H1 (cell line): ENCODE data around the gene UBTD1. TPM values are rescaled to one million over a fixed set of nuclear protein-coding genes. Genes with fewer than 3 reads are reported as not detected.

Experiments used
- CBX5 ChIP-seq: fragments of 300-800, 300-1000 bp; sonication (generic); IDR thresholded peaks from 2 replicates; pipeline ENCODE4 v1.7.1; 2016; ENCODE audit warnings: antibody characterized with exemption, low read length, low read depth
- CTBP2 ChIP-seq: IDR thresholded peaks from 2 replicates; pipeline ENCODE4 v1.7.0; 2011; ENCODE audit warnings: borderline replicate concordance, mild to moderate bottlenecking, moderate library complexity, mixed read lengths, low read length; ENCODE audit not compliant: insufficient read depth, insufficient read length
- E2F6 ChIP-seq: IDR thresholded peaks from 2 replicates; pipeline ENCODE4 v1.6.1; 2012; ENCODE audit warnings: inconsistent platforms
- GABPA ChIP-seq: IDR thresholded peaks from 2 replicates; pipeline ENCODE4 v1.6.1; 2011; ENCODE audit warnings: mild to moderate bottlenecking, low read length, moderate library complexity, borderline replicate concordance; ENCODE audit not compliant: insufficient read depth
- RBBP5 ChIP-seq: IDR thresholded peaks from 2 replicates; pipeline ENCODE4 v1.7.1; 2012; ENCODE audit warnings: low read depth, mild to moderate bottlenecking, inconsistent platforms, low read length, moderate library complexity, borderline replicate concordance
- RNF2 ChIP-seq: fragments of 200-900, 300-1000 bp; sonication (generic); IDR thresholded peaks from 2 replicates; pipeline ENCODE4 v1.7.1; 2016; ENCODE audit warnings: borderline replicate concordance, low read depth, mild to moderate bottlenecking, antibody characterized with exemption, low read length; ENCODE audit not compliant: poor library complexity, severe bottlenecking; ENCODE audit errors: missing control alignments
- SIX5 ChIP-seq: IDR thresholded peaks from 2 replicates; pipeline ENCODE4 v1.6.1; 2011; ENCODE audit warnings: mild to moderate bottlenecking, low read depth, low read length
- SP1 ChIP-seq: IDR thresholded peaks from 2 replicates; pipeline ENCODE4 v1.6.1; 2011; ENCODE audit warnings: low read depth, low read length
- SP4 ChIP-seq: IDR thresholded peaks from 2 replicates; pipeline ENCODE4 v1.6.1; 2012; ENCODE audit warnings: low read length, inconsistent platforms
- SUZ12 ChIP-seq: fragments of 200-600 bp; sonication (generic); IDR thresholded peaks from 2 replicates; pipeline ENCODE4 v1.6.1; 2012; ENCODE audit warnings: mild to moderate bottlenecking, inconsistent platforms, low read length, moderate library complexity, mixed read lengths
- YY1 ChIP-seq: IDR thresholded peaks from 2 replicates; pipeline ENCODE4 v1.6.1; 2011; ENCODE audit warnings: low read depth, mild to moderate bottlenecking, low read length
- ZNF274 ChIP-seq: IDR thresholded peaks from 2 replicates; pipeline ENCODE4 v1.7.0; 2012; ENCODE audit warnings: low read length, borderline replicate concordance; ENCODE audit errors: extremely low read depth
- polyA plus RNA-seq, 7 experiments: library from polyadenylated mRNA; depleted of rRNA in 3 of 7; stranded (reverse) in 5 of 7; unstranded in 2 of 7; fragments of >200 nt in 5 of 7; fragments of 200-250 nt in 2 of 7; gene quantifications; 1 replicate in 5 of 7; 2 replicates in 1 of 7; 4 replicates in 1 of 7; pipeline versions ENCODE4 v1.2.1 to v1.2.3, GENCODE V29; 2011 to 2013; ENCODE audit warnings: missing spikeins in 2 of 7, mixed read lengths in 2 of 7
- total RNA-seq: library from RNA; stranded (reverse); fragmentation: NEBNext Ultra II Directional; extraction: Animal tissue kit (Norgen Biotek cat#: 25700); gene quantifications from 2 replicates; pipeline ENCODE4 v1.2.1, GENCODE V29; 2021

The UBTD1 gene
- total and polyA plus RNA-seq, 2 of the 8 experiments (the other 6 are each of a cell fraction or from before 2014, with no cell fraction given): 22.3 to 36.2 TPM

GRCh38 chr10:97498076-97498840 lies 466 bp upstream of the UBTD1 start, which contains the start of gene MMS19 (continued):
- TF ChIP-seq SUZ12: no peak
- peak; percentile 81; the same call in 1 of the 2 replicates for TF ChIP-seq SP4
- TF ChIP-seq SIX5: no peak
- peak; percentile 20; the same call in 1 of the 2 replicates for TF ChIP-seq RBBP5
- TF ChIP-seq ZNF274: no peak
- peak; percentile 68; the same call in 1 of the 2 replicates for TF ChIP-seq E2F6
- TF ChIP-seq RNF2: no peak
- no peak for TF ChIP-seq CBX5
- peak; percentile 89 for TF ChIP-seq YY1
- TF ChIP-seq GABPA: no peak
- peak; percentile 55 for TF ChIP-seq SP1
- TF ChIP-seq CTBP2: no peak
- TF ChIP-seq, all 59 proteins: peak for 18
